GM20000 (cell line): ENCODE results near the gene UBE2G1.

ENCODE experiments used
- DNase-seq: peaks from one replicate; pipeline ENCODE4 v3.0.0; 2012; ENCODE audit warnings: low spot score
- TF ChIP-seq, protein P1 (sequence below): IDR thresholded peaks from 2 replicates; pipeline ENCODE4 v1.5.1; 2012; ENCODE audit warnings: mild to moderate bottlenecking, control low read depth; ENCODE audit errors: extremely low read depth, missing control alignments

Gene UBE2G1

GRCh38 chr17:4250887-4251286, 115.6 kb downstream of the UBE2G1 start:
- TF ChIP-seq, protein P1, sequence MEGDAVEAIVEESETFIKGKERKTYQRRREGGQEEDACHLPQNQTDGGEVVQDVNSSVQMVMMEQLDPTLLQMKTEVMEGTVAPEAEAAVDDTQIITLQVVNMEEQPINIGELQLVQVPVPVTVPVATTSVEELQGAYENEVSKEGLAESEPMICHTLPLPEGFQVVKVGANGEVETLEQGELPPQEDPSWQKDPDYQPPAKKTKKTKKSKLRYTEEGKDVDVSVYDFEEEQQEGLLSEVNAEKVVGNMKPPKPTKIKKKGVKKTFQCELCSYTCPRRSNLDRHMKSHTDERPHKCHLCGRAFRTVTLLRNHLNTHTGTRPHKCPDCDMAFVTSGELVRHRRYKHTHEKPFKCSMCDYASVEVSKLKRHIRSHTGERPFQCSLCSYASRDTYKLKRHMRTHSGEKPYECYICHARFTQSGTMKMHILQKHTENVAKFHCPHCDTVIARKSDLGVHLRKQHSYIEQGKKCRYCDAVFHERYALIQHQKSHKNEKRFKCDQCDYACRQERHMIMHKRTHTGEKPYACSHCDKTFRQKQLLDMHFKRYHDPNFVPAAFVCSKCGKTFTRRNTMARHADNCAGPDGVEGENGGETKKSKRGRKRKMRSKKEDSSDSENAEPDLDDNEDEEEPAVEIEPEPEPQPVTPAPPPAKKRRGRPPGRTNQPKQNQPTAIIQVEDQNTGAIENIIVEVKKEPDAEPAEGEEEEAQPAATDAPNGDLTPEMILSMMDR, result no peak

GRCh38 chr17:4249452-4250029, 116.9 kb downstream of the UBE2G1 start:
- TF ChIP-seq, protein P1, result no peak
- peak; percentile 54 for DNase-seq

More at GRCh38 chr17:4250887-4251286, 115.6 kb downstream of the UBE2G1 start:
- DNase-seq, result no peak

- DNase-seq, result no peak
- TF ChIP-seq, protein P1, result no peak
These were observed 117.8 kb downstream of the UBE2G1 start for GRCh38 chr17:4248504-4249277.

- TF ChIP-seq, protein P1, result no peak
- DNase-seq, result no peak
These were observed 118.5 kb downstream of the UBE2G1 start for GRCh38 chr17:4247971-4248388.

DNA sequence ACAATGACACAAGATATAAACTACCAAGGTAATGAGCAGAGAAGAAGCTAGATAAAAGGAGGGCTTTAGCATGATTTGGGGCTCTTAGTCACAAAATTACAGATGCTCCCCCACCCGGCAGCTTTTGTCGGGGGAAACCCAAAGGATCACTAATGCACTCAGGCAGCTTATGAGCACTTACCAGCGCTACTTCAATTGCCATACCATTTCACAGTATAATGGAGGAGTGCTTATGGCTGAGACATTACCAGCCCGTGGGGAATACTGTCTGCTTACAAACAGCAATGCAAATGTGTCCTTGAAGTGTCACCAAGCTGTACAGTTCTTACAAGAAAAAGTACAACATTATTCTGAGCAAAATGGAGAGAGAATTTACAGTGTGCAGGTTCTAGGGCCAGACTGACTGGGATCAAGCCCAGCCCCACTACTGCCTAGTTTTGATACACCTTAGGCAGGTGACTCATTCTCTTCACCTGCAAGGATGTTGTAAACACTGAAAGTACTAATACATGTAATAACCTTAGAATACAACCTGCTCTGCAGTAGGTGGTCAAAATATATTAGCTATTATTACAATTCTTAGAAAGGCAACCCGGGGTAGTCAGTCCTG, 119.0 kb downstream of the UBE2G1 start:
- no peak for DNase-seq
- TF ChIP-seq, protein P1, result no peak

GRCh38 chr17:4246674-4247073, 119.8 kb downstream of the UBE2G1 start:
- TF ChIP-seq, protein P1, result no peak

GRCh38 chr17:4241535-4241934, 124.9 kb downstream of the UBE2G1 start:
- TF ChIP-seq, protein P1, result no peak

More at GRCh38 chr17:4246674-4247073, 119.8 kb downstream of the UBE2G1 start:
- DNase-seq, result no peak

More at GRCh38 chr17:4241535-4241934, 124.9 kb downstream of the UBE2G1 start:
- DNase-seq, result no peak
